ENCODE data around the gene SPATA9. TPM values are rescaled to one million over a fixed set of nuclear protein-coding genes. Genes with fewer than 3 reads are reported as not detected.

Gene SPATA9
- total and polyA plus RNA-seq, 9 of the 15 experiments (the other 6 are each of a cell fraction or from before 2014, with no cell fraction given): 0.16 to 5.5 (median 0.39) TPM; not detected in 3

- TF ChIP-seq NKRF (IDR thresholded peaks at IDR 0.05; ENCODE audit: borderline replicate concordance): peak; percentile 83; the same call in 1 of the 2 replicates
- TF ChIP-seq ZNF583 (CRISPR knock-in tag; IDR thresholded peaks at IDR 0.05): no peak; the same call in none of the 2 replicates
- peak; percentile 91 for TF ChIP-seq L3MBTL2 (IDR thresholded peaks at IDR 0.05)
- no peak for TF ChIP-seq BRD4 (IDR thresholded peaks at IDR 0.05)
- no peak for TF ChIP-seq NUFIP1 (IDR thresholded peaks at IDR 0.05; ENCODE audit: partially characterized antibody)
- TF ChIP-seq SMARCB1 (IDR thresholded peaks at IDR 0.05; ENCODE audit: insufficient read length, low read depth): peak; percentile 87
- TF ChIP-seq NCOR1 (IDR thresholded peaks at IDR 0.05): peak; percentile 33; the same call in 1 of the 2 replicates
- peak; percentile 77 for TF ChIP-seq ZFX (CRISPR knock-in tag; IDR thresholded peaks at IDR 0.05)
- peak; percentile 97 for TF ChIP-seq TFE3 (CRISPR knock-in tag; IDR thresholded peaks at IDR 0.05)
- TF ChIP-seq FOXP4 (CRISPR knock-in tag; IDR thresholded peaks at IDR 0.05; ENCODE audit: borderline replicate concordance): no peak
- peak; percentile 44; the same call in 1 of the 2 replicates for TF ChIP-seq ESRRA (IDR thresholded peaks at IDR 0.05; ENCODE audit: borderline replicate concordance, low read depth)
- TF ChIP-seq NFXL1 (CRISPR knock-in tag; IDR thresholded peaks at IDR 0.05): no peak
- TF ChIP-seq KAT8 (IDR thresholded peaks at IDR 0.05; ENCODE audit: low read depth): no peak
- TF ChIP-seq RNF2 (IDR thresholded peaks at IDR 0.05): no peak
- TF ChIP-seq ZNF224 (CRISPR knock-in tag; IDR thresholded peaks at IDR 0.05): no peak
- TF ChIP-seq RBM14 (IDR thresholded peaks at IDR 0.05; ENCODE audit: borderline replicate concordance, insufficient read depth, low read depth, low read length): no peak
- no peak for TF ChIP-seq STAT5B (CRISPR knock-in tag; IDR thresholded peaks at IDR 0.05)
- no peak for TF ChIP-seq U2AF2 (optimal IDR thresholded peaks at IDR 0.05; ENCODE audit: low read depth, low read length)
- no peak for TF ChIP-seq PHF21A (IDR thresholded peaks at IDR 0.05; ENCODE audit: borderline replicate concordance, low read depth)
- no peak for TF ChIP-seq PHF20 (IDR thresholded peaks at IDR 0.05; ENCODE audit: partially characterized antibody)
- no peak for TF ChIP-seq MAFG (tag; conservative IDR thresholded peaks at IDR 0.05)
- peak; percentile 98 for TF ChIP-seq HMGN3 (IDR thresholded peaks at IDR 0.05; ENCODE audit: borderline replicate concordance, extremely low read depth, insufficient read length, low read depth, low read length)
- TF ChIP-seq ZNF57 (CRISPR knock-in tag; IDR thresholded peaks at IDR 0.05): no peak
Observed at GRCh38 chr5:95646569-95647431, 36.0 kb downstream of the SPATA9 start, which contains the start of gene RFESD (continued).
